CD4-positive, alpha-beta T cell treated with Interleukin-17A for 1 hour (primary cell): ENCODE results near the gene RASGRP2.
A peak's percentile ranks its signal among the peaks of the same experiment; 100 is the strongest.

Experiments used
- DNase-seq: peaks from one replicate; pipeline ENCODE4 v3.0.0-alpha.2; 2020

Gene RASGRP2

GRCh38 chr11:64694026-64694755, 49.8 kb downstream of the RASGRP2 start:
- DNase-seq = no peak

GRCh38 chr11:64692764-64693331, 51.1 kb downstream of the RASGRP2 start:
- no peak for DNase-seq

- DNase-seq = no peak
These were observed 52.4 kb downstream of the RASGRP2 start for GRCh38 chr11:64691543-64691942.

GRCh38 chr11:64690235-64690634, 53.7 kb downstream of the RASGRP2 start:
- DNase-seq = no peak

GRCh38 chr11:64688534-64688982, 55.4 kb downstream of the RASGRP2 start:
- DNase-seq = peak; percentile 91

- no peak for DNase-seq
These were observed 56.1 kb downstream of the RASGRP2 start for GRCh38 chr11:64687643-64688533.

- DNase-seq = no peak
These were observed 56.7 kb downstream of the RASGRP2 start for GRCh38 chr11:64687204-64687603.

GRCh38 chr11:64686466-64687170, 57.3 kb downstream of the RASGRP2 start:
- no peak for DNase-seq

GRCh38 chr11:64685536-64685935, 58.4 kb downstream of the RASGRP2 start:
- no peak for DNase-seq

- no peak for DNase-seq
These were observed 59.6 kb downstream of the RASGRP2 start for GRCh38 chr11:64684357-64684756.

- no peak for DNase-seq
These were observed 62.8 kb downstream of the RASGRP2 start for GRCh38 chr11:64681171-64681570.

- DNase-seq = no peak
These were observed 64.1 kb downstream of the RASGRP2 start for GRCh38 chr11:64679846-64680245.

GRCh38 chr11:64677441-64678023, 66.4 kb downstream of the RASGRP2 start:
- no peak for DNase-seq
